Stomach (tissue), 9 donors: ENCODE measurements around the gene IGSF3. TPM values are rescaled to one million over a fixed set of nuclear protein-coding genes. Genes with fewer than 3 reads are reported as not detected.

Source experiments
- DNase-seq, 2 donors: peaks; one replicate each; pipeline versions ENCODE4 v3.0.0 to v3.0.0-alpha.2; 2013 to 2019
- H3K27ac ChIP-seq, 5 donors: fragments of 200-600 bp in 4 of 5; sonication (generic) in 4 of 5; one replicate each; pipeline ENCODE4 v1.5.1; 2013 to 2019; ENCODE audit warnings: mild to moderate bottlenecking in 1 of 5, moderate library complexity in 1 of 5
- H3K27me3 ChIP-seq, 3 donors: fragments of 200-600 bp; sonication (generic); one replicate each; pipeline ENCODE4 v1.5.1; 2017 to 2019; ENCODE audit warnings: mixed run types in 1 of 3
- H3K36me3 ChIP-seq, 4 donors: fragments of 200-600 bp; sonication (generic); 1 replicate in 3 of 4; 2 replicates in 1 of 4; pipeline ENCODE4 v1.5.1; 2016 to 2019
- H3K4me1 ChIP-seq, 4 donors: fragments of 200-600 bp; sonication (generic); one replicate each; pipeline ENCODE4 v1.5.1; 2016 to 2019
- H3K4me3 ChIP-seq, 4 donors: fragments of 200-600 bp; sonication (generic) in 3 of 4; one replicate each; pipeline ENCODE4 v1.5.1; 2016 to 2019; ENCODE audit warnings: mild to moderate bottlenecking in 1 of 4
- H3K9me3 ChIP-seq, 4 donors: fragments of 200-600 bp; sonication (generic); one replicate each; pipeline ENCODE4 v1.5.1; 2016 to 2019
- EP300 ChIP-seq: sonication (generic); formaldehyde crosslinking; IDR thresholded peaks from one replicate; pipeline ENCODE4 v1.6.1; 2017; ENCODE audit warnings: antibody characterized with exemption
- POLR2A ChIP-seq, 4 donors: fragments of 450-650 bp; IDR thresholded peaks; one replicate each; pipeline ENCODE4 v1.6.1; 2016; ENCODE audit warnings: antibody characterized with exemption in 4 of 4, control low read depth in 2 of 4, mild to moderate bottlenecking in 1 of 4, moderate library complexity in 1 of 4
- POLR2AphosphoS5 ChIP-seq, 3 donors: sonication (generic); formaldehyde crosslinking; IDR thresholded peaks; one replicate each; pipeline ENCODE4 v1.6.1; 2016; ENCODE audit warnings: antibody characterized with exemption in 3 of 3
- WGBS, 5 donors: extraction: QIAGEN DNeasy Blood & Tissue Kit in 3 of 5; methylation state at CpG; one replicate each; pipeline versions ENCODE4 v1.1.5 to v1.1.7; 2013 to 2018; 5-methylcytosine and 5-hydroxymethylcytosine counted together
- intact Hi-C: fragments of 100-400 bp; cut with DNase I; formaldehyde crosslinking; loops from one replicate; pipeline ENCODE4 v1.15.1; 2023; ENCODE audit warnings: low total_unique reads
- polyA plus RNA-seq, 3 donors: library from polyadenylated mRNA; stranded (reverse); fragments of 200-250 nt; gene quantifications; one replicate each; pipeline ENCODE4 v1.2.3, GENCODE V29; 2013
- total RNA-seq, 5 donors: library from RNA; depleted of rRNA; stranded (reverse); fragments of >200 nt; gene quantifications; one replicate each; pipeline versions ENCODE4 v1.1.0 to v1.2.3, GENCODE V29; 2014 to 2016
- TF ChIP-seq, protein P1 (sequence below), 7 experiments: fragments of 450-650 bp in 4 of 7; fragments of 200-600 bp in 3 of 7; sonication (generic) in 3 of 7; IDR thresholded peaks; one replicate each; pipeline ENCODE4 v1.5.1; 2016 to 2019; ENCODE audit warnings: antibody characterized with exemption in 7 of 7, control low read depth in 2 of 7, mild to moderate bottlenecking in 1 of 7
- donor health status: healthy with polysubstance abuse.
- donor health status: Bipolar disorder and iron deficiency.
- donor health status: healthy.

Gene IGSF3
- total and polyA plus RNA-seq, 8 donors: 1.7 to 31.6 (median 20.9) TPM

DNA sequence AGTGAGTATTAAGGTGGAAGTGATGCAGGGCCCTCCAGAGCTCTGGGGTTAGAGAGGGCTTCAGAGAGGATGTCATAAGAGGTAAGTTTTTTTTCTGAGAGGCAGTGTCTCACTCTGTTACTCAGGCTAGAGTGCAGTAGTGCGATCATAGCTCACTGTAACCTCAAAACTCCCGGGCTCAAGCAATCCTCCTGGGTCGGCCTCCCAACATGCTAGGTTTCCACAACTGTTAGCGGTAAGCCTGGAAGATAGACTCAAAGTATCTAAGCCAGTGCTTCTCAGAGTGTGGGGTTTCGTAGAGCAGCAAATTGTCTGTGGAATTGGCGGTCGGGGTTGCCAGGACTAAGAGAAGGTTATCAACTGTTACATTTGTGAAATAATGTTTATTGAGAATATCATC lies 18.6 kb upstream of the IGSF3 start:
- Histone ChIP-seq H3K27ac (no peak overlapping the region), H3K4me1 (peaks cover 0 to 8% (median 0%) of the 10 kb centered on the region in 4 donors), H3K36me3 (no peaks in the 10 kb centered on the region), H3K9me3 (peaks cover 0 to 3% (median 0%) of the 10 kb centered on the region in 4 donors), H3K4me3 (no peak overlapping the region), H3K27me3 (no peaks in the 10 kb centered on the region)
- DNase-seq: no peak
- intact Hi-C loops: no loop called here
- WGBS, 5 donors: 87 to 97% (median 95%) methylated on average over 7 of the region's 7 CpGs
- TF ChIP-seq EP300: no peak
- TF ChIP-seq, protein P1, sequence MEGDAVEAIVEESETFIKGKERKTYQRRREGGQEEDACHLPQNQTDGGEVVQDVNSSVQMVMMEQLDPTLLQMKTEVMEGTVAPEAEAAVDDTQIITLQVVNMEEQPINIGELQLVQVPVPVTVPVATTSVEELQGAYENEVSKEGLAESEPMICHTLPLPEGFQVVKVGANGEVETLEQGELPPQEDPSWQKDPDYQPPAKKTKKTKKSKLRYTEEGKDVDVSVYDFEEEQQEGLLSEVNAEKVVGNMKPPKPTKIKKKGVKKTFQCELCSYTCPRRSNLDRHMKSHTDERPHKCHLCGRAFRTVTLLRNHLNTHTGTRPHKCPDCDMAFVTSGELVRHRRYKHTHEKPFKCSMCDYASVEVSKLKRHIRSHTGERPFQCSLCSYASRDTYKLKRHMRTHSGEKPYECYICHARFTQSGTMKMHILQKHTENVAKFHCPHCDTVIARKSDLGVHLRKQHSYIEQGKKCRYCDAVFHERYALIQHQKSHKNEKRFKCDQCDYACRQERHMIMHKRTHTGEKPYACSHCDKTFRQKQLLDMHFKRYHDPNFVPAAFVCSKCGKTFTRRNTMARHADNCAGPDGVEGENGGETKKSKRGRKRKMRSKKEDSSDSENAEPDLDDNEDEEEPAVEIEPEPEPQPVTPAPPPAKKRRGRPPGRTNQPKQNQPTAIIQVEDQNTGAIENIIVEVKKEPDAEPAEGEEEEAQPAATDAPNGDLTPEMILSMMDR (IDR thresholded peaks at IDR 0.05): no peak

DNA sequence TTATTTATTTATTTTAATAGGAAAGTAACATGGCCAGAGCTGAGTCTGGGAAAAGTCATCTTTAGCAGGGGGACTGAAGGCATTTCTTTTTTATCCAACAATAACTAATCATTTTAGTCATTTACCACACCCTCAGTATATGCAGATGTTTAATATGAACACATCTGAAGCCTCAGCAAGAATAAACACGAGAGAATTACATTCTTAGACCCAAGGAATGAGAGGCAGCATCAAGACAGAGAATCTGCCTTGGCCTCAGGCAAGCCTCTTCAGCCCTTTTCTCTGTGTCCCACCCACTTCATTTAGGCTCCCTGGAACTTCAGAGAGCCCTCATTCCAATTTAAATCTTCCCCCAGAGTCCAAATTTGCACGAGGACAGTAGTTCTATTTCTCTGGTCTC lies 17.0 kb upstream of the IGSF3 start:
- DNase-seq: no peak
- Histone ChIP-seq H3K4me3 (no peak overlapping the region), H3K4me1 (no peaks in the 10 kb centered on the region), H3K9me3 (peaks cover 0 to 3% (median 0%) of the 10 kb centered on the region in 4 donors), H3K27me3 (no peaks in the 10 kb centered on the region), H3K36me3 (no peaks in the 10 kb centered on the region), H3K27ac (no peak overlapping the region)
- TF ChIP-seq, protein P1 (IDR thresholded peaks at IDR 0.05): no peak
- TF ChIP-seq EP300 (no peak), POLR2AphosphoS5 (IDR thresholded peaks at IDR 0.05) (no peak), POLR2A (IDR thresholded peaks at IDR 0.05) (no peak)
- intact Hi-C loops: no loop called here
- WGBS, 5 donors: 62 to 84% (median 69%) methylated on average over 2 of the region's 2 CpGs

DNA sequence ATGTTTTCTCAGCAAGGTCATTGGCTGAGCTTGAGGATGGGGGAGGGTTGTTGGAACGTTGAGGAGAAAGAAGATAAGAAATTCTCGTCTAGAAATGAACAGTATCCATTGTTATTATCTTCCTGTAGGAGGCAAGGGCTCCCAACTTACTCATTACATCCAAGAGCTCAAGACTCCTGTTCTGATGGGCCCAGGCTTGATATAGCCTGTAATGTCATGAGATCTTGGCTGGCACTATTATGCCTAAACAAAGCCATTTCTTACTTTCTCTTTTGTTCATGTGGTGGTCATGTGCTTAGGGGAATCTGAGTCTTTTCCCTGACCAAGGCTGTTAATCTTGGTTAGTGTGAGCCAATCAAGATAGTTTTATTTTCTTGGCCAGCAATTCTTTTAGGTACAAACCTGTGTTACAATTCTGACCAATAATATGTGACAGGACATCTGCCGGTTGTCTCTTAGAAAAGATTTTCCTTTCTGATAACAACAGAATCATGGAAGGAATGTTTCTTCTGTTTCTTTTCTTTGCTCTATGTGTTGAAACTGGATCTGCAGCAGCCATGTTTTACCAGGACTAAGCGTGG lies 15.2 kb upstream of the IGSF3 start:
- H3K36me3 ChIP-seq: no peaks in the 10 kb centered on the region
- H3K27me3 ChIP-seq: peaks cover 0 to 8% (median 0%) of the 10 kb centered on the region in 3 donors
- no peak overlapping the region for H3K27ac ChIP-seq
- DNase-seq: no peak
- 49 to 58% (median 55%) methylated on average over 4 of the region's 4 CpGs for WGBS, 5 donors
- intact Hi-C loops: no loop called here
- no peak overlapping the region for H3K4me3 ChIP-seq
- H3K9me3 ChIP-seq: peaks cover 0 to 3% (median 0%) of the 10 kb centered on the region in 4 donors
- TF ChIP-seq POLR2AphosphoS5 (IDR thresholded peaks at IDR 0.05): no peak
- TF ChIP-seq EP300: no peak
- TF ChIP-seq POLR2A (IDR thresholded peaks at IDR 0.05): no peak
- TF ChIP-seq, protein P1 (IDR thresholded peaks at IDR 0.05): no peak
- H3K4me1 ChIP-seq: no peaks in the 10 kb centered on the region

DNA sequence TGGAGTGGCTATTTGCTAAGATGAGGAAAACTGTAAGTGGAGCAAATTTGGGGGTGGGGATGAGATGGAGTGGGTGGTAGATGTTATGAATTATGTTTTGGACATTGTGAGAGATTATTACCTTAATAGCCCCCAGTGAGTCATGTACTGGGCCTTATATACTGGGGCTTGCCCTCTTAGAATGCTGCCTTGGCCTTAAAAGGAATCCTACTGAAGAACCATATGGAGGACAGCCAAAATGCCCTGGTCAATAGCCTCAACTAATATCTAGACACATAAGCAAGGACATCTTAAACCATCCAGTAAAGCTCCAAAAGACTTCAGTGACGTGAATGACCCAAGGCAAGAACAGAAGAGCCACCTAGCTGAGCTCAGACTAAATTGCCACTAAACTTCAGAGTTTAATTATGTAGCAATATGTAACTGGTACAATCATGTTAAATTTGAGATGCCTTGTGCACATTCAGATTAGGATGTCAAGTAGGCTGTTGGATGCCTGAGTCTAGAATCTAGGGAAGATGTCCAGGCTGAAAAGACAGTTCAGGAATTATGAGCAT lies 13.9 kb upstream of the IGSF3 start:
- TF ChIP-seq POLR2AphosphoS5 (IDR thresholded peaks at IDR 0.05) (no peak), POLR2A (IDR thresholded peaks at IDR 0.05) (no peak), EP300 (no peak)
- TF ChIP-seq, protein P1 (IDR thresholded peaks at IDR 0.05): no peak

More for the DNA sequence above, 13.9 kb upstream of the IGSF3 start:
- peaks cover 0 to 3% (median 0%) of the 10 kb centered on the region in 4 donors for H3K9me3 ChIP-seq
- intact Hi-C loops: no loop called here
- H3K27ac ChIP-seq: no peak overlapping the region
- no peak for DNase-seq
- 82 to 100% (median 92%) methylated on average over 1 of the region's 1 CpG for WGBS, 5 donors
- H3K4me1 ChIP-seq: no peaks in the 10 kb centered on the region
- H3K27me3 ChIP-seq: peaks cover 0 to 11% (median 0%) of the 10 kb centered on the region in 3 donors
- H3K4me3 ChIP-seq: no peak overlapping the region
- H3K36me3 ChIP-seq: no peaks in the 10 kb centered on the region
